NT2/D1 (cell line): ENCODE results near the gene ZNF334.

ENCODE experiments used
- DNase-seq: peaks from one replicate; pipeline ENCODE4 v3.0.0-alpha.2; 2011; ENCODE audit warnings: low read depth, low spot score
- H3K27me3 ChIP-seq: 2 replicates; pipeline ENCODE4 v1.6.0; 2011; ENCODE audit warnings: mild to moderate bottlenecking; ENCODE audit not compliant: insufficient read length, insufficient read depth
- H3K36me3 ChIP-seq: 2 replicates; pipeline ENCODE4 v1.6.1; 2011; ENCODE audit warnings: mild to moderate bottlenecking, low read length, mixed read lengths; ENCODE audit not compliant: insufficient read depth, insufficient read length
- H3K4me1 ChIP-seq: 2 replicates; pipeline ENCODE4 v1.5.1; 2011; ENCODE audit not compliant: insufficient read depth, insufficient read length
- H3K4me3 ChIP-seq: 2 replicates; pipeline ENCODE4 v1.5.1; 2011; ENCODE audit warnings: low read depth; ENCODE audit not compliant: insufficient read length
- H3K9ac ChIP-seq: 2 replicates; pipeline ENCODE4 v1.6.0; 2011; ENCODE audit warnings: low read depth; ENCODE audit not compliant: insufficient read length
- H3K9me3 ChIP-seq: 2 replicates; pipeline ENCODE4 v1.5.1; 2011; ENCODE audit warnings: mild to moderate bottlenecking, low read length; ENCODE audit not compliant: insufficient read depth
- SUZ12 ChIP-seq: IDR thresholded peaks from 2 replicates; pipeline ENCODE4 v1.6.1; 2011; ENCODE audit not compliant: insufficient read length, insufficient read depth; ENCODE audit errors: extremely low read depth
- YY1 ChIP-seq: IDR thresholded peaks from 2 replicates; pipeline ENCODE4 v1.6.1; 2011; ENCODE audit not compliant: insufficient read length, insufficient read depth
- ZNF274 ChIP-seq: IDR thresholded peaks from 2 replicates; pipeline ENCODE4 v1.6.1; 2011; ENCODE audit warnings: mild to moderate bottlenecking, low read depth, low read length

ZNF334 gene

DNA sequence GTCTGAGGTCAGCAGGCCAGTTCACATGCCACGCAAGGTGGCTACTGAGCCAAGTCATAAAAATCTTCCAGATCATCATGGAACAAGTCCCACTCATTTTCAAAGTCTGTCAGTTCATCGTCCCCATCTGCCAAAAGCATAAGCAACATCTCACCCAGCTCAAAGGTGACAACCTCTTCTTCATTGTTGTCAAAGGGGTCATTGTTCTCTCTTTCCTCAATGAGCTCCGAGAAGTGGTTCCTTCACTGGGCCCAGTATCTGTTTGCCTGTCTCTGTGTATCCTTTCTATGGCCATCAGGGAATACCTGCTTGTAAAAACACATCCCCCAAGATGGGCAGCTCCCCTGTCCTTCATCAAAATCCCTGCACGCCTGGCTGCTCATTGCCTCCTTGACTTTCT is 49.5 kb downstream of the ZNF334 start:
- Histone ChIP-seq H3K27me3 (no peaks in the 10 kb centered on the region), H3K9ac (no peak overlapping the region), H3K4me1 (peaks cover 5% of the 10 kb centered on the region), H3K36me3 (no peaks in the 10 kb centered on the region), H3K9me3 (no peaks in the 10 kb centered on the region), H3K4me3 (no peak overlapping the region)
- no peak for DNase-seq
- TF ChIP-seq SUZ12 (no peak), YY1 (no peak), ZNF274 (no peak)

DNA sequence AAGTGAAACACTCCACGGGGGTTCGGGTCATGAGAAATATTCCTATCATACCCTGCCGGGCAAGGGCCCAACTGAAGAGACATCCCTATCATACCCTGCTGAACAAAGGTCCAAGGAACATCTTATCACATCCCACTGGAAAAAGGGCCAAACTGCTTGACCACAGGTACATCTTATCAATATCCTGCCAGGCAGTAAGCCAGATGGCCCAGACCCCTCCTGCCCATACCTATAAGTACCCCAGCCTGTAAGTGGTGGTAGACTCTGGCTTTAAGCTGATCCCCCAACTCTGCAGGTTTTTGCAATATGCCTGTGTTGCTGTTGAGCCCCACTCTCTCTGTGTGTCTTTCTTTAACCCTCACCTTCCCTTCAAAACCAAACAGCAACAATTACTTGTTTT is 51.6 kb downstream of the ZNF334 start:
- no peak for TF ChIP-seq YY1
- TF ChIP-seq SUZ12, result no peak
- no peak for TF ChIP-seq ZNF274
- H3K27me3 ChIP-seq, result no peaks in the 10 kb centered on the region
- peaks cover 20% of the 10 kb centered on the region for H3K9me3 ChIP-seq
- H3K36me3 ChIP-seq, result peaks cover 8% of the 10 kb centered on the region
- H3K4me1 ChIP-seq, result peaks cover 5% of the 10 kb centered on the region
- DNase-seq, result no peak
- no peak overlapping the region for H3K4me3 ChIP-seq
- H3K9ac ChIP-seq, result no peak overlapping the region

DNA sequence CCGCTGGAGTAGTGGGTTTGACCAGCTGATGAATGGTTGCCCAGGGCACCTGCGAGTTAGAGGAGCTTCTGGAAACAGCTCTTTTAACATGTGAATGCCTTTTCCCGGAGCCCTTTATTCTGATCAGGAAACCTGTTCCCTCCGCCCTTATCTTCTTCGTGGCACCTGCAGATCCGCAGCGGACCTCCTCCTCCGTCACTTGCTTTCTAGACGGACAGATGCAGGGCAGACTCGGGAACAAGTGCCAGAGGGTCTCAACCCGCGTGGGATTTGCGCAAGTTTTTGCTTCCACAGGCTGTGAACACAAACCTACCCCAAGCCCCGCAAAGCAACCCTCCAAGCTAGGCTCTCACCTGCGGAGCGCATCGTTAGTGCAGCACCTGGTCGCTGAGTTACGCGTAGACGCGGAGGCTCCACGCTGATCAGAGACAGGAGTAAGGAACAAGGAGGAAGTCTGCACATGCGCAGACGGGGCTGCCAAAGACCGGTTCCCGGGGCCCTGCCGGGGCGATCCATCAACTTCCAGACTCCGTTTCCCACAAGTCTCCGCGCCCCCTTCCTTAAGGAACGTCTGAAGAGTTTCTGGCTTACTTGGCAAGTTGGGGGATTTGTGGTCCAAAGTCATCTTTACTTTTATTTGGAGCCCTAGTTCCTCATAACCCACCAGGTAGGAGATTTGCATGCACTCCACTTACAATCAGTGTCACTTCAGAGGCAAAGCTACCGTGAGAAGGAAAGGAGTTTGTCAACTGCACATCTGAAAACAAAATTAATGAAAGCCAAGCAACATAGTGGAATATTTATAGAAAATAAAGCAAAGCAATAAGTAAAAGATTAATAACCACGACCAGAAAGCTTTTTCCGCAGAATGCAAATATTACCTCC is 54.3 kb downstream of the ZNF334 start:
- Histone ChIP-seq H3K27me3 (no peaks in the 10 kb centered on the region), H3K4me3 (peak overlapping the region; percentile 38), H3K4me1 (no peaks in the 10 kb centered on the region), H3K36me3 (peaks cover 16% of the 10 kb centered on the region), H3K9me3 (peaks cover 45% of the 10 kb centered on the region), H3K9ac (peak overlapping the region; percentile 37)
- TF ChIP-seq YY1 (no peak), ZNF274 (no peak), SUZ12 (no peak)
- peak; percentile 76 for DNase-seq

DNA sequence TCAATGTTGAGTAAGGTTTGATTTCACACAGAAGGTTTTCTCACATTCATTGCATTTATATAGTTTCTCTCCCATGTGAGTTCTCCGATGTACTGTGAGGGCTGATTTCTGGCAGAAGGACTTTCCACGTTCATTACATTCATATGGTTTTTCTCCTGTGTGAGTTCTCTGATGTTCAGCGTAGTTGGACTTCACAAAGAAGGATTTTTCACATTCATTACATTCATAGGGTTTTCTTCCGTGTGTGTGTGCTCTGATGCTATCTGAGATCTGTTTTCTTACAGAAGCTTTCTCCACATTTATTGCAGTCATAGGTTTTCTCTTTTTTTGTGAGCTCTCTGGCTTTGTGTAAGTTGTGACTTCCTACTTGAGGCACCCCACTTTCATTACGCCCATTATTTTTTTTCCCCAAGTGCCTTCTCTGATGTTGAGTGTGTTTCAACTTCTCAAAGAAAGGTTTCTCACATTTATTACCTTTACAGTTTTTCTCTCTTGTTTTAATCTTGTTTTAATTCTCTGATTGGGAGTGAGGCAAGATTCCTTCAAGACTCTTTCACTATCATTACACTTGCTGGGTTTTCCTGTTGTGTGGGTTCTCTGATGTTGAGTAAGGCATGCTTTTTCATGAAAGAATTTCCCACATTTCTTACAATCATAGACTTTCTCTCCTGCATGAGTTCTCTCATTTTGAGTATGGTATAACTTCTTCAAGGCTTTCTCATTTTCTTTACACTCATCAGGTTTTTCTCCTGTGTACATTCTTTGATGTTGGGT is 56.9 kb downstream of the ZNF334 start:
- Histone ChIP-seq H3K36me3 (peaks cover 16% of the 10 kb centered on the region), H3K9ac (no peak overlapping the region), H3K4me3 (no peak overlapping the region), H3K4me1 (no peaks in the 10 kb centered on the region), H3K9me3 (peaks cover 51% of the 10 kb centered on the region), H3K27me3 (no peaks in the 10 kb centered on the region)
- peak; percentile 82 for TF ChIP-seq ZNF274
- no peak for TF ChIP-seq YY1
- no peak for DNase-seq

DNA sequence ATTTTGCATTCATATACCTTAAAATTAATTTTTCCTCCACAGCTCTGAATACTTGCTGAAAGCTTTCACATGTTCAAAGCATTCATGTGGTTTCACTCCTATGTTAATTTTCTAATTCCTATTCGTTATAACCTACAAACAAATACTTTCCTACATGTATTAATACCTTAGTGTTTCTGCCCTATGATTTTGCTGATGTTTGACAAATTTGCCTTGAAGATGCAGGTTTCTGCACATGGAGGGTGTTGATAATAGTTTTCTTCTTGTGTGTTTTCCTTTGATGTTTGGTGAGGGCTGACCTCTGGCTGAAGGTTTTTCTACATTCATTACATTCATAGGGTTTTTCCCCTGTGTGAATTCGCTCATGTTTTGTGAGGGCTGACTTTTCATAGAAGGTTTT is 57.6 kb downstream of the ZNF334 start:
- Histone ChIP-seq H3K27me3 (no peaks in the 10 kb centered on the region), H3K9ac (no peak overlapping the region), H3K9me3 (peaks cover 51% of the 10 kb centered on the region), H3K36me3 (peaks cover 16% of the 10 kb centered on the region), H3K4me3 (no peak overlapping the region), H3K4me1 (no peaks in the 10 kb centered on the region)
- no peak for DNase-seq
- TF ChIP-seq SUZ12 (no peak), ZNF274 (no peak), YY1 (no peak)
